SK-N-MC (cell line): ENCODE results near the gene TMEM14A.

Source experiments
- DNase-seq: peaks from one replicate; pipeline ENCODE4 v3.0.0-alpha.2; 2011; ENCODE audit warnings: low read depth, low spot score
- H3K27ac ChIP-seq: fragments of 200-600 bp; sonication (generic); 2 replicates; pipeline ENCODE4 v1.5.1; 2016; ENCODE audit warnings: mixed run types
- H3K36me3 ChIP-seq: fragments of 200-600 bp; sonication (generic); 2 replicates; pipeline ENCODE4 v1.6.1; 2017; ENCODE audit warnings: antibody characterized with exemption, low read length, mixed read lengths; ENCODE audit not compliant: insufficient read depth
- H3K4me3 ChIP-seq: fragments of 200-600 bp; sonication (generic); 2 replicates; pipeline ENCODE4 v1.5.1; 2016
- H3K9ac ChIP-seq: fragments of 200-600 bp; sonication (generic); 2 replicates; pipeline ENCODE4 v1.8.0; 2017; ENCODE audit warnings: mixed run types, mixed read lengths; ENCODE audit not compliant: insufficient read length
- H3K9me3 ChIP-seq: fragments of 200-600 bp; sonication (generic); 2 replicates; pipeline ENCODE4 v1.6.1; 2017; ENCODE audit warnings: low read depth, mild to moderate bottlenecking, antibody characterized with exemption, low read length, moderate library complexity, mixed read lengths
- EZH2 ChIP-seq: fragments of 200-600 bp; sonication (generic); IDR thresholded peaks from one replicate; pipeline ENCODE4 v1.6.1; 2017; ENCODE audit warnings: antibody characterized with exemption
- FOXP2 ChIP-seq: optimal IDR thresholded peaks from 2 replicates; pipeline ENCODE3; 2011; ENCODE audit warnings: mild to moderate bottlenecking, moderate library complexity; ENCODE audit not compliant: insufficient read depth; ENCODE audit errors: extremely low read length, control extremely low read depth
- POLR2AphosphoS5 ChIP-seq: IDR thresholded peaks from 2 replicates; pipeline ENCODE4 v1.6.1; 2012; ENCODE audit warnings: mild to moderate bottlenecking, low read depth, low read length, borderline replicate concordance

Gene TMEM14A

GRCh38 chr6:52640170-52640569 lies 30.7 kb upstream of the TMEM14A start:
- DNase-seq, result no peak
- H3K4me3 ChIP-seq, result no peak overlapping the region
- no peaks in the 10 kb centered on the region for H3K36me3 ChIP-seq
- no peak overlapping the region for H3K27ac ChIP-seq
- no peak overlapping the region for H3K9ac ChIP-seq
- H3K9me3 ChIP-seq, result no peaks in the 10 kb centered on the region
- TF ChIP-seq FOXP2 (no peak), EZH2 (no peak), POLR2AphosphoS5 (no peak)

- Histone ChIP-seq H3K27ac (no peak overlapping the region), H3K9me3 (no peaks in the 10 kb centered on the region), H3K36me3 (no peaks in the 10 kb centered on the region), H3K4me3 (no peak overlapping the region), H3K9ac (no peak overlapping the region)
- DNase-seq, result no peak
- no peak for TF ChIP-seq FOXP2
- no peak for TF ChIP-seq POLR2AphosphoS5
- TF ChIP-seq EZH2, result no peak
Measured at GRCh38 chr6:52640916-52641315, 30.0 kb upstream of the TMEM14A start.

- TF ChIP-seq EZH2, result no peak
- TF ChIP-seq POLR2AphosphoS5, result no peak
- no peak for TF ChIP-seq FOXP2
- no peaks in the 10 kb centered on the region for H3K36me3 ChIP-seq
- H3K4me3 ChIP-seq, result peak overlapping the region; percentile 37
- no peaks in the 10 kb centered on the region for H3K9me3 ChIP-seq
- H3K9ac ChIP-seq, result no peak overlapping the region
- H3K27ac ChIP-seq, result no peak overlapping the region
- DNase-seq, result no peak
Measured at GRCh38 chr6:52641388-52641787, 29.5 kb upstream of the TMEM14A start.

DNA sequence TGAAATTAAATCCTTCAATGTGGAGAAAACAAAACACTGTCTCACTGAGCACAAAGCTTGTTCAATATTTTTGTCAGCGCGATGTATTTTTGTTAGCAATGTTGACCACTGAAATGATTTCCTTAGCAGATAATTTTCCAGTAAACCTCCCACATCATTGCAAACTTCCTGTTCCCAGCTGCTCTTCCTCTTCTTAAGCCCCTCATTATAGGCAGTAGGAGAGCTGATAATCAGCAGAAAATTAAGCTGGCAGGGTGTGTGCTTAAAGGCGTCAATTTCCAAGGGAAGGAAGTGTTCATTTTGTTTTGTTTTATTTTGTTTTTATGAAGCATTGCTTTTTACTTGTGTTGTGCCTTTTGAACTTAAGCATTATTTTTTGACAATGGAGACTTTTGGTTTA lies 29.1 kb upstream of the TMEM14A start:
- H3K9ac ChIP-seq, result peak overlapping the region; percentile 41
- TF ChIP-seq FOXP2, result peak; percentile 59
- no peak for TF ChIP-seq EZH2
- TF ChIP-seq POLR2AphosphoS5, result peak; percentile 52; the same call in 1 of the 2 replicates
- H3K27ac ChIP-seq, result peak overlapping the region; percentile 56; the same call in 1 of the 2 replicates

GRCh38 chr6:52642368-52642767 lies 28.5 kb upstream of the TMEM14A start:
- no peaks in the 10 kb centered on the region for H3K36me3 ChIP-seq
- no peak for DNase-seq
- H3K9ac ChIP-seq, result no peak overlapping the region
- peak overlapping the region; percentile 37 for H3K4me3 ChIP-seq
- no peak for TF ChIP-seq POLR2AphosphoS5
- no peak for TF ChIP-seq FOXP2
- TF ChIP-seq EZH2, result no peak
- no peaks in the 10 kb centered on the region for H3K9me3 ChIP-seq
- H3K27ac ChIP-seq, result peak overlapping the region; percentile 56; the same call in 1 of the 2 replicates

More for the DNA sequence above, 29.1 kb upstream of the TMEM14A start:
- no peak for DNase-seq
- H3K9me3 ChIP-seq, result no peaks in the 10 kb centered on the region
- H3K4me3 ChIP-seq, result peak overlapping the region; percentile 37
- no peaks in the 10 kb centered on the region for H3K36me3 ChIP-seq

DNA sequence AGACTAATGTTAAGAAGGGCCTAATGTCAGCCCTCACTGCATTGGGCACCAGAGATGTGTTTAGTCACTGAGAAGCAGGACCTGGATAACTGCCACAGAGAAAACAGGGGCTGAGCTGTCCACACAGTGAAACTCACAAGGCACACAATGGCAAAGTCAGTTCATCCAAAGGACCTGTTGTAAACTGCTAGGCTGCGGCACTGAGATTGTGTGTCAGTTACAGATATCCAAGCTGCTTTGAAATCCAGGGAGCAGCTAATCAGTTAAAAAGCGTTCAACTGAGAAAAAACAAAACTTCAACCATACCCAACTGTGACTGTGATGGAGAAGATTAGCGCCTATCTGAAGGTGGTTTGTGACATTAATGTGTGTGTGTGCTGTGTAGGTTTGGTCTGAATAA lies 27.8 kb upstream of the TMEM14A start:
- Histone ChIP-seq H3K9ac (no peak overlapping the region), H3K27ac (no peak overlapping the region), H3K36me3 (no peaks in the 10 kb centered on the region), H3K4me3 (no peak overlapping the region), H3K9me3 (no peaks in the 10 kb centered on the region)
- TF ChIP-seq POLR2AphosphoS5 (no peak), FOXP2 (no peak), EZH2 (no peak)
- no peak for DNase-seq

DNA sequence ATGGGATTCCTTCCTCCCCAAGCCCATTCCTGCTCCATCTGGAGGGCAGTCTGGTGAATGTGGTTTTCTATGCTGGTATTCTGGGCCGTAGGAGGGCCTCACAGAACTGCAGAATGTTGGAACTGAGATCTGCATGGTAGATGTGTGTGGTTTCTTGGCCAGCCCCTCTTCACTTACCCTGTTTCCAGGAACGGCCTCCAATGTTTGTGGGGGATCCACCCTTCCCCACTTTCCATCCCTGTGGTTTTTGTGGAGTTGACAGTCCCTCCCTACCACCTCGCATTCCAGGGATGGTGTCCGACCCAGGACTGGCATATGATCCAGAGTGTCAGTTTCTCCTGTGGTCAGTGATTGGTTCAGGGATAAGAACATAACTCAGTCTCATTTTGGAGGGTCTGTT lies 26.7 kb upstream of the TMEM14A start:
- Histone ChIP-seq H3K4me3 (no peak overlapping the region), H3K9ac (no peak overlapping the region), H3K36me3 (no peaks in the 10 kb centered on the region), H3K9me3 (no peaks in the 10 kb centered on the region), H3K27ac (no peak overlapping the region)
- no peak for DNase-seq
- TF ChIP-seq EZH2 (no peak), FOXP2 (no peak), POLR2AphosphoS5 (no peak)

DNA sequence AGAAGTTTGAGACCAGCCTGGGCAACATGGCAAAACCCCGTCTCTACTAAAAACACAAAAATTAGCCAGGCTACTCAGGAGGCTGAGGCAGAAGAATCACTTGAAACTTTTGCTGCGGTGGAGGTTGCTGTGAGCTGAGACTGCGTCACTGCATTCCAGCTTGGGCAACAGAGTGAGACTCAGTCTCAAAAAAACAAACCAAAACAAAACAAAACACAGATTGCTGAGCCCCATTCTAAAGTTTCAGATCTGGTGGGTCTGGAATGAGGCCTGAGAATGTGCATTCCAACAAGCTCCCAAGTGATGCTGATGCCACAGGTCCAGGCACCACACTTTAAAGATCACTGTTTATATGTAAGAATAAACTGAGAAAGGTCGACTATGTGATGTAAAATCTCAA lies 24.9 kb upstream of the TMEM14A start:
- Histone ChIP-seq H3K36me3 (no peaks in the 10 kb centered on the region), H3K9me3 (no peaks in the 10 kb centered on the region), H3K9ac (no peak overlapping the region), H3K27ac (no peak overlapping the region), H3K4me3 (no peak overlapping the region)
- no peak for DNase-seq
- TF ChIP-seq FOXP2 (no peak), POLR2AphosphoS5 (no peak), EZH2 (no peak)

DNA sequence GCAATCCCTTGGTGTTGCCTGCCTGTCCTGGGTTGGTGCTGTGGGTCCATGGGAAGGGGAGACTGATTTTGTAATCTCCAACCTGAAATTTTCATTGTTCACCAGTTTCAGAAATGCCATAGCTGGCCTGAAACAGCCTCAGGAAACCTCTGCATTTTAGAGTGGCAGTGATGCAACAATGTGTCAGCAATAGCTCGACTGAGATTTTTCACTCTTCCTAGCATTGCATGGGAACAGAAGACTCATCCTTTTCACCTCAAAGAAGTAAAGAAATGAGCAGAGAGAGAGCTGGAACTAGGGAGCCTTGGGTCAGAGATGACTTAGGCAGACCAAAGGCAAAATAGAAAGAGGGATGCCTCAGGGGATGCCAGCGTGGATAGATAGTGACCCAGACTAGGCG lies 23.7 kb upstream of the TMEM14A start:
- DNase-seq, result no peak
- Histone ChIP-seq H3K27ac (no peak overlapping the region), H3K4me3 (no peak overlapping the region), H3K36me3 (no peaks in the 10 kb centered on the region), H3K9ac (no peak overlapping the region), H3K9me3 (no peaks in the 10 kb centered on the region)
- TF ChIP-seq EZH2, result no peak
- TF ChIP-seq FOXP2, result no peak
- no peak for TF ChIP-seq POLR2AphosphoS5
